Measurements from ENCODE around the gene SMYD1.
"Not testable (repeated sequence)": the region's sequence is repeated elsewhere in the genome, so short reads cannot be mapped to it uniquely, and the experiment has no call there.

The SMYD1 gene

GRCh38 chr2:88067598-88067997 lies at the start of gene SMYD1:
Gene SMYD1 (plus strand): TSS chr2:88067825. CDS start chr2:88067865, 40 bp downstream.
- no peak for DNase-seq

GRCh38 chr2:88018077-88018805 lies 49.4 kb upstream of the SMYD1 start:
- DNase-seq: not testable (repeated sequence)

DNA sequence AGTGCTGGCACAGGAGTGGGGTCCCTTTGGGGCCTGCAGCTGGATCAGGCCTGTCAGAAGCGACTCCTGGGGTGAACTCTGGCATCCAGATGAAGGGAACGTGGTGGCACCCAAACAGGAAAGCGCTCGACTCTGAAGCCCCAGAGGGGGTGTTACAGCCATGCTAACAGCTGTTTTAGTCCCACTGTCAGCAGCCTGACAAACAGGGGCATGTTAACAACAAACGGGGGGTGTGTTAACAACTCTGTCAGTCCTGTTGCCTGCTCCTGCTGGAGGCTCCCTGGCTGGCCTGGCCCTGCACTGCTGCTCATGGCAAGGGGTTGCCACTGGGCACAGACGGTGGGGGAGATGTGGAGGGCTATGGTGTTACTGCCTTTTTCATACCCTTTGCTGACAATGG lies 48.7 kb upstream of the SMYD1 start:
- no peak for DNase-seq

- DNase-seq: no peak
Observed at GRCh38 chr2:88019985-88020384, 47.6 kb upstream of the SMYD1 start.

DNA sequence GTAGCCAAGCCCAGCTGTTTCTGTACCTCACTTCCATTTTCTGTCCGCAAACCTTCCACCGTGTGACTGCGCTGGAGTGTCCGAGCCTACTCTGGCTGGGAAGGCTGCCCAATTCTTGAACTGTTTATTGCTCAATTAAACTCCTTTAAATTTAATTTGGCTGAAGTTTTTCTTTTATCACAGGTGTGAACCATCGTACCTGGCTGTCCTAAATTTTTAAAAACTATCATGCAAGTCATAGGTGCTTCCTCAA lies 45.0 kb upstream of the SMYD1 start:
- no peak for DNase-seq

DNA sequence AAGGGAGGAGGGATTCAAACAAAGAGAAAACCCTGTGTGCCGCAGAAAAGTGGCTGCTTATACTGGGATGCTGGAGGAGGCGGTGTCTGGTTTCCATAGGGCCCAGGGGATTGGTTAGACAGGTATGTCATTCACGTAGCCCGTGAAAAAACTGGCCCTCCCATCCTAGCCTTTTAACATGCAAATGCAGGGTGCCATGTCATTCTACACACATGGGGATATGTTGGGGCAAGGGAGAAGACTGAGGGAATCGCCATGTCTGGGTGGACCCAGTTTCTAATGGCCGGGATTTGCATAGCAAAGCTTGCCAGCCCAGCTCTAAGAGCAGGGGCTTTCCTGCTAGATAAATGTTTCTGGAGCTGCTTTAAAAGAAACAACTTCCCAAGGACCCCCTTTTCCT lies 43.1 kb upstream of the SMYD1 start:
- DNase-seq: no peak

DNA sequence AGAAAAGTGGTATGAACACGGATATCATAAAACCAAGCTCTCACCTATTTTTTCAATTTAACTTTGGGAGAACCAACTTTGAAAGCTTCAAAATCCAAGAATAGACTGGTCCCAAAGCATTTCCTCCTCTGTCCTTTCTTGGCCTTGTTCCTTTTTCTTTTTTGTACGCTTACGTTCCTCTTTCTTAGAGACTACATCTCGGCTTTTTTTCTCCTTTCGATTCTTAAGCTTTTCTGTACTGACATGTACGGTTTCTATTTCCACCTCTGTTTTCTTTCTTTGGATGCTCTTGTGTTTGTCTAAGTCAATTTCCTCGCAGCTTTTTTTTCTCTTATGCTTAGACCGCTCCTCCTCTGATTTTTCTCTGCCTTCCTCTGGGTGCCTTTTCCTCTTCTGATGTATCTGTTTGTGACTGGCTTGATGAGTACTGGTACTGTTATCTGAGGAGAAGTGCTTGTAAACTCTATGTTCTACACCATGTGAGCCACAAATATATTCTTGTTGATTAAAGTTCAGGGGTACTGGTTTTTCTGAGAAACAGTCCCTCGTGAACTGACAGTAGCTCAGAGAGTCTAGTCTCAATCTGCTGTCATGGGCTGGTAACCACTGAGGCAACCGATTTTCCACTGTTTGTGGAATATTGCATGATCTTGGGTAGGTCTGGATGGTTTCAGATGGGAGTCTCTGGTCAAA lies 39.8 kb upstream of the SMYD1 start:
- DNase-seq: no peak

GRCh38 chr2:88028931-88029330 lies 38.7 kb upstream of the SMYD1 start:
- no peak for DNase-seq

GRCh38 chr2:88032070-88032702 lies 35.4 kb upstream of the SMYD1 start:
- no peak for DNase-seq

- DNase-seq: no peak
Observed at GRCh38 chr2:88036182-88036581, 31.4 kb upstream of the SMYD1 start.

DNA sequence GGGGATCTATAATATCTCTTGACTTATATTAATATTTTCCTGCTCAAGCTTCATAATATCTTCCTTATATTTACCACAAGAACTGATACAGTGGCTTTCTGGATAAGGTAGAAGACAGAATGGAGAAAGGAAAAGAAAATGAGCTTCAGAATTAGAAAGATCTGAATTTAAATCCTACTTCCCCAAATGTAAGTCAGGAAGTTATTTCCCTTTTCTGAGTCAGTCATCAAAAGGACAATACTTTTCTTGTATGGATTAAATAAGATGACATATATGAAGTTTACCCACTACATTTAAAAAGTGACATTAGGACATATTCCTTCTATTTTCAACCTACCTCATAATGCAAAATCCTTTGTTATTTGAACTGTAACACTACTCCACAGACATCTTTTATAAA lies 31.0 kb upstream of the SMYD1 start:
- DNase-seq: no peak

DNA sequence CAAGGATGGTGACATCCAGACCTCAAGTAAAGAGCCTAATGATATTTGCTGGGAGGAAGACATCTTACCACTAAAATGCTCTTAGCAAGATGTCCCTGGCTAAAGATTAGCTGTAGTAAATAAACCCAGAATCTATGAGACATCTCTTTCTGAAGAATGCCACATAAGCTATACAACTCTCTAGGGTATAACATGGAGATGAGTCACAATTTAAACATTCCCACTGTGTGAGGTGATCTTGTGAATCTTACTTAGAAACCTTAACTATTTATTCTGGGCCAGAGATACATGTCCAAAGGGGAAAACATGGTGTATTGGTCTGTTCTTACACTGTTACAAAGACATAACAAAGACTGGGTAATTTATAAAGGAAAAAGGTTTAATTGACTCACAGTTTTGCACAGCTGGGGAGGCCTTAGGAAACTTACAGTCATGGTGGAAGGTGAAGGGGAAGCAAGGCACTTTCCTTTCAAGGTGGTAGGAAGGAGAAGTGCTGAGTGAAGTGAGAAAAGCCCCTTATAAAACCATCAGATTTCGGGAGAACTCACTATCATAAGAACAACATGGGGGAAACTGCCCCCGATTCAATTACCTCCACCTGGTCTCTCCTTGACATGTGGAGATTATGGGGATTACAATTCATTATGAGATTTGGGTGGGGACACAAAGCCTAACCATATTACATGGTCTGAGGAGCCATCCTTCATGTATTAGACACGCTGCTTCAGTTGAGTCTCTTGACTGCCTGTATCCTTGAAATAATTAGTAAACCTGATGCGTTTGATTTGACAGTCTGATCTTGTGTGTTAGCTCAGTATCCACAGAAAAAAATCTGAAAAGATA lies 29.1 kb upstream of the SMYD1 start:
- DNase-seq: no peak

DNA sequence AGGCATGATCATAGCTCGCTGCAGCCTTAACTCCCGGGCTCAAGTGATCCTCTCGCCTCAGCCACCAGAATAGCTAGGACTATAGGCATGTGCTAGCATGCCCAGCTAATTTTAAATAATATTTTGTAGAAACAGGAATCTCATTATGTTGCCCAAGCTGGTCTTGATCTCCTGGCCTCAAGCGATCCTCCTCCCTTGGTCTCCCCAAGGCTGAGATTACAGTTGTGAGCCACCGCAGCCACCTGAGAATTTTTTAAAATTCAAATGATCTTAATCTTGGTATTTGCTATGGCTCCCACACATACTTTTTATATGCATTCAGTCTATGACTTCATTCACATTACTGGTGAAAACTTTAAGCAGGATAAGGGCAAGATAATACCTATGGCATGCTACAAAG lies 25.1 kb upstream of the SMYD1 start:
- DNase-seq: no peak

GRCh38 chr2:88045561-88045960 lies 22.1 kb upstream of the SMYD1 start:
- not testable (repeated sequence) for DNase-seq

DNA sequence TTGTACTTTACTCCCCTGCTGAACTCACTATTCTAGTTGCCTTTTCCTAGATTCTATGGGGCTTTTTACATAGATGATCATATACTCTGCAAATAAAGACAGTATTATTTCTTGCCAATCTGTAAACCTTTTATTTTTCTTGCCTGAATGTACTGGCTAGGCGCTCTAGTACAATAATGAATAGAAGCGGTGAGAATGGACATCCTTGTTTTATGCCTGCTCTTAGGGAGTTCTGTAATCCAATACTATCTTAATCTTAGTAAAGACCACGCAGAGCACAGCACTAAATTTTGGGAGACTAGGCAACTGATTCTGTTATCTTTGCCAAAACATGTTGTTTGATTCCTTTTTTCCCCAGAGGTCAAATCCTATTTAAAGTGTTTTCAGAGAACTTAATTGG lies 19.1 kb upstream of the SMYD1 start:
- no peak for DNase-seq

- no peak for DNase-seq
Observed at GRCh38 chr2:88049622-88050021, 18.0 kb upstream of the SMYD1 start.

DNA sequence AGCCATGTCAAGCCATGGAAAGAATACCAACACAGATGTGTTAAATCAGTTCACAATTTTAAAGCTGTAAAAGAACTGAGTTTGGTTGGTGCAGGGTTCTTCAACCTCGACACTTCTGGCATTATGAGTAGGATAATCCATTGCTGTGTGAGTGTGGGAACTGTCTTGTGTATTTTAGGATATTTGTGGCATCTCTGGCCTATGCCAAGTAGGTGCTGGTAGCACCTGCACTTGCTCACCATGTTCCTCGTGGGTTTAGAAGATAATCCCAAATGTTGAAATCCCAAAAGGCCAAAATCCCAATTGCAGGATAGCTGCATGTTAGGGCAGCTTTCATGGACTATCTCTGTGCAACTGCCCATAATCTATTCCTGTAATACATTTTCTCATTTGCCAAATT lies 15.8 kb upstream of the SMYD1 start:
- no peak for DNase-seq

- DNase-seq: no peak
Observed at GRCh38 chr2:88053296-88053695, 14.3 kb upstream of the SMYD1 start.

DNA sequence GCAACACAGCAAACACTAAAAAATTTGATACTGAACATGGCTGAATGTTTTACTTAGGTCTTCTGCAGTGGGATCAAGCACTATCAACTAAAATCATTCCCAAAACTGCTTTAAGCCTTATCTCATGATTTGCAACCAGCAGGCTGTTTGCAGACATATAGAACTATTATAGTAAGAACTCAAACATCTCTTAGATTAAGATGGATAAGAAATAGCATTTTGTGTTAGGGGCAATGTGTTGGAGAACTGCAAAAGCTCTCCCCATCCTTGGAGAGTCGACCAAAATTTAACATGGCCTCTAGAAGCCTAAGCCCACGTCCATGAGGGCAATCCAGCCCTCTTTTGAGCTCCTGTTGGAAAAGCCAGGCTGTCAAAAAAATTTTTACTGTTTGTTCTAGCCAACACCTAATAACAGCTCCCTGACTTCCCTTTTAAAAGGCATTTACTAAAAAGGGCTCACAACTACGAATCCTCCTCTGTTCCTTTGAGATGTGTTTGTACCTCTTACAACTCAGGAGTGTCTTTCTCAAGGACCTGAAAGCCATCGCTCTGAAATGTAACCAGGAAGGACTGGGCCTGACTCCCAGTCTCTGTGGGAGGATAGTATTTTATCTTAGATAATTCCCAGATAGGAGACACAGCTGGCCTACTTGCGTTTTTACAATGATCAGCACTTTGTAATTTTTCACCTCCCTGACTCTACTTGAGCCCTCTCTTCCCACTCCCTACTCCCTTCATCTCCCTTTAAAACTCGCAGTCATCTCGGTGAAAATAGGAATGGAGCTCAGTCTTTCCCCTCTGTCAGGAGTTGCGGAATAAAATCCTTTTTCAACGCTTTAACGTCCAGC lies 13.5 kb upstream of the SMYD1 start:
- no peak for DNase-seq

GRCh38 chr2:88054782-88055370 lies 12.7 kb upstream of the SMYD1 start:
- DNase-seq: no peak

DNA sequence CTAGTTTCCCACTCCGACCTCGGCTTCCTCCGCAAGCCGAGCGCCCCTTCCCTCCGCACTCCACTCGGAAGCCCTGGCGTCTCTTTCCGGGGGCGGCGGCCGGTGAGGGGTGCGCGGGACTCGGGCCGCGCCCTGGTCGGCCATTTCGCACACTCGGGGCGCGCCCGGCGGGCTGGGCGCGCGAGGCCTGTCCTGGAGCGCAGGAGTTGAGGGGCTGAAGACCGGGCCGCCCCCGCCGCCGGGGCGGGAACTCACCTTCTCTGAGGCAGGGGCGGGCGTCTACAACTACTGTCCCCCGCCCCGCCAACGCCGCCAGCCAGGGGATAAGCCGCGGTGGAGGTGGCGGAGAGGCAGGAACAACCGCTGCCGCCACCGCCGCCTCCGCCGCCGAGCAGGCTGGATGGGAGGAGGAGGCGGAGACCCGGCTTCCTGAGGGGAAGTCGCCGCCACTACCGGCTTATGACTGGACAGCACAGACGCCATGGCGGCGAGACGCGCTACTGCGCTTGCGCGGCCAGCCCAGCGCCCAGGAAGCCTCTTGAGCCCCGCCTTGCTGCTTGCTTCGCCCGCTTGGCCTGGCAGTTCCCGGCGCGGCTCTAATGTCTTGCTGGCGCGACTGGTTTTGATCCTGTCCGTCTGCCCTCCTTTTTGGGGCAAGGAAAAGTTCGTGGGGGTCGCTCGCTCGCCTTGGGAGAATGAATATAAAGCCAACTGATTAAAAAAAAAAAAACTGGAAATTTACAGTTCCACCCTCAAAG lies 12.1 kb upstream of the SMYD1 start, which contains the start of gene KRCC1:
KRCC1 (minus strand) TSS at position 413 of the 758 bp plus-strand sequence. CDS start 27,220 bp downstream, outside the sequence.
- DNase-seq: peak; percentile 91

All from activated CD4-positive, alpha-beta T cell treated with anti-CD3 and anti-CD28 coated beads for 1 hour (primary cell).